Measurements from ENCODE around the gene MINDY3. TPM values are rescaled to one million over a fixed set of nuclear protein-coding genes. Genes with fewer than 3 reads are reported as not detected.

The MINDY3 gene
- total RNA-seq, 1 donor from 2014 or later, result 28.6 TPM

DNA sequence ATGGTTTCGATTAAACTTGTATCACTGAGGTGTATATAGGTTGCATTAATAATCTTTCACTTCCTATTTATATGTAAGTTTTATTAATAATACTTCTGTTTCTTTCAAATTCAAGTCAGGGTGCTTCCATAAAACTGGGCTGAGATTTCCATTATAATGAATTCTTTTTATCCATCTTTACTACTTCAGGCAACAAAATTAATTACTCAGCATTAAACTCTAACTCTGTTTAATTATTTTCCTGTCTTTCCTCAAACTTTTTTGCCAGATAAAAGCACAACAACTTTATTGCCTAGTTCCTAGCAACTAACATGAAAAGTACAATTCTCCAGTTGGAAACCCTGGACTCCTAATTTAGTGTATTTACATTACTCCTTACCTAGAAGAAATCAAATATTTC, 3.0 kb upstream of the MINDY3 start:
- Mint-ChIP-seq H3K27ac (no peak overlapping the region), H3K4me3 (no peak overlapping the region), H3K9me3 (peaks cover 7% of the 10 kb centered on the region), H3K4me1 (peaks cover 12% of the 10 kb centered on the region), H3K36me3 (no peaks in the 10 kb centered on the region), H3K27me3 (ENCODE audit: low read depth) (peaks cover 61% of the 10 kb centered on the region)
- TF ChIP-seq, protein P1, sequence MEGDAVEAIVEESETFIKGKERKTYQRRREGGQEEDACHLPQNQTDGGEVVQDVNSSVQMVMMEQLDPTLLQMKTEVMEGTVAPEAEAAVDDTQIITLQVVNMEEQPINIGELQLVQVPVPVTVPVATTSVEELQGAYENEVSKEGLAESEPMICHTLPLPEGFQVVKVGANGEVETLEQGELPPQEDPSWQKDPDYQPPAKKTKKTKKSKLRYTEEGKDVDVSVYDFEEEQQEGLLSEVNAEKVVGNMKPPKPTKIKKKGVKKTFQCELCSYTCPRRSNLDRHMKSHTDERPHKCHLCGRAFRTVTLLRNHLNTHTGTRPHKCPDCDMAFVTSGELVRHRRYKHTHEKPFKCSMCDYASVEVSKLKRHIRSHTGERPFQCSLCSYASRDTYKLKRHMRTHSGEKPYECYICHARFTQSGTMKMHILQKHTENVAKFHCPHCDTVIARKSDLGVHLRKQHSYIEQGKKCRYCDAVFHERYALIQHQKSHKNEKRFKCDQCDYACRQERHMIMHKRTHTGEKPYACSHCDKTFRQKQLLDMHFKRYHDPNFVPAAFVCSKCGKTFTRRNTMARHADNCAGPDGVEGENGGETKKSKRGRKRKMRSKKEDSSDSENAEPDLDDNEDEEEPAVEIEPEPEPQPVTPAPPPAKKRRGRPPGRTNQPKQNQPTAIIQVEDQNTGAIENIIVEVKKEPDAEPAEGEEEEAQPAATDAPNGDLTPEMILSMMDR (IDR thresholded peaks at IDR 0.05; ENCODE audit: unreplicated experiment), result no peak
- DNase-seq (ENCODE audit: low spot score in 2 of 2, unreplicated experiment in 2 of 2), result no peak

DNA sequence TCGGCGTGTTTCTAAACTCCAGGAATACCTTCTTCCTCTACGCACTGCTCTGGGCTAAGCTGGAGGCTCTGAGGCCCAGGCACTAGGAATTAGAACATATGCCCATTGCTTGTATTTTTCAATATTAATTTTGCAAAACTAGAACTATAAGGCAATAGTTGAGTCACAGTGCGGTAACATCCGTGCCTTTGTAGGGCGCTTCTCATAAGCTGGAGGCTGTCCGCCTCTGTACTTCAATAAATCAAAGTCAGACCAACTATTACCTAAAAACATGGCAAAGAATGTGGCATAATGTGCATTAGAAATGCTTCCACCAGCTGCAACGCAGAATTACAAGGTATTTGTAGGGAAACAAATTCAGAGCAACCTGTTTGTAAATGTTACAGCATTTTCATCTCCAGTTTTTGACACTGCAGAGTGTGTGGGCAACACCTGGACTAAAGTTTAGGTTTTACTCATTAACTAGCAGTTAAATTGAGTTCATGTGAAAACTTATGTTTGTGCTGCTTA, 440 bp upstream of the MINDY3 start:
- H3K4me1 Mint-ChIP-seq, result peaks cover 26% of the 10 kb centered on the region
- TF ChIP-seq, protein P1 (IDR thresholded peaks at IDR 0.05; ENCODE audit: unreplicated experiment), result no peak
- peaks cover 36% of the 10 kb centered on the region for H3K27me3 Mint-ChIP-seq (ENCODE audit: low read depth)

DNA sequence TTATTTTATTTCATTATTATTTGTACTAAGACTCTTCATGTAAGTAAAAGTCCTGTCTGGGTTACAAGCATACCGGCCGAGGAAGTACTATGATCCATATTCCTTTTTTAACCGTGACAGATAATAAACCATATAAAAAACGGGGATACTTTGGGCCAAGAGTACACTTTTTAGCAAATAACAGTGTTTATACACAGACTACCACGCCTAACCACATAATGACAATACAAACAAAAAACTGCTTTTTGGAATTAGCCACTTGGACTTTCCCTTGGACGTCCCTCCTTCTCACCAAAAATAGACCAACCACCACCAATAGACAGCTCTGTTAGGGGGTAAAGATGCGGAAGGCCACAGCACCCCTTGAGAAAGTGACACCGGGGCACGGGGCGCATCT, 800 bp downstream of the MINDY3 start:
- peaks cover 24% of the 10 kb centered on the region for H3K27me3 Mint-ChIP-seq (ENCODE audit: low read depth)
- no peak for DNase-seq (ENCODE audit: low spot score in 2 of 2, unreplicated experiment in 2 of 2)
- H3K4me3 Mint-ChIP-seq, result peak overlapping the region; percentile 99
- peaks cover 26% of the 10 kb centered on the region for H3K4me1 Mint-ChIP-seq
- peaks cover 4% of the 10 kb centered on the region for H3K9me3 Mint-ChIP-seq
- TF ChIP-seq, protein P1 (IDR thresholded peaks at IDR 0.05; ENCODE audit: unreplicated experiment), result no peak
- peak overlapping the region; percentile 94 for H3K27ac Mint-ChIP-seq
- no peaks in the 10 kb centered on the region for H3K36me3 Mint-ChIP-seq

More for the DNA sequence above, 440 bp upstream of the MINDY3 start:
- peak overlapping the region; percentile 94 for H3K27ac Mint-ChIP-seq
- no peaks in the 10 kb centered on the region for H3K36me3 Mint-ChIP-seq
- no peak for DNase-seq (ENCODE audit: low spot score in 2 of 2, unreplicated experiment in 2 of 2)
- H3K4me3 Mint-ChIP-seq, result peak overlapping the region; percentile 99
- peaks cover 4% of the 10 kb centered on the region for H3K9me3 Mint-ChIP-seq

DNA sequence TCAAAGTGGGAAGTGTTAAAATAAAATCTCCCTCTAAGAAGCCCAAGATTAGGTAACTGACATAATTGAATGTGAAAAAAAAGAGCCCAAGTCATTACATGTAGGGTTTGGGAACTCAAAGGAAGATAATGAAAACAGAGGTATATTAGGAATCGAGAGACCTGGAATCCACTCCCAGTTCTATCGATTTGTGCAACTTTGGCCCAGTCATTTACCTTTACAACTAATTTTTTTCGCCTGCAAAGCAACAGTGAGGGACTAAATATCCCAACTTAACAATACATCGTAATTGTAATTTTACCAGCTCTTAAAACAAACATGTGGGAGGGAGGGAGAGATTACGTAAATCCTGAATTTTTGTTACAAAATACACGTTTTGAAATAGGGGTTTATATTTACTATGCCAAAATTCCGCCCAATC, 1.4 kb downstream of the MINDY3 start:
- H3K4me1 Mint-ChIP-seq, result peaks cover 26% of the 10 kb centered on the region
- H3K27me3 Mint-ChIP-seq (ENCODE audit: low read depth), result peaks cover 18% of the 10 kb centered on the region
- H3K4me3 Mint-ChIP-seq, result peak overlapping the region; percentile 53
- H3K9me3 Mint-ChIP-seq, result peaks cover 4% of the 10 kb centered on the region
- TF ChIP-seq, protein P1 (IDR thresholded peaks at IDR 0.05; ENCODE audit: unreplicated experiment), result no peak
- DNase-seq (ENCODE audit: low spot score in 2 of 2, unreplicated experiment in 2 of 2), result no peak
- H3K36me3 Mint-ChIP-seq, result no peaks in the 10 kb centered on the region
- H3K27ac Mint-ChIP-seq, result no peak overlapping the region

DNA sequence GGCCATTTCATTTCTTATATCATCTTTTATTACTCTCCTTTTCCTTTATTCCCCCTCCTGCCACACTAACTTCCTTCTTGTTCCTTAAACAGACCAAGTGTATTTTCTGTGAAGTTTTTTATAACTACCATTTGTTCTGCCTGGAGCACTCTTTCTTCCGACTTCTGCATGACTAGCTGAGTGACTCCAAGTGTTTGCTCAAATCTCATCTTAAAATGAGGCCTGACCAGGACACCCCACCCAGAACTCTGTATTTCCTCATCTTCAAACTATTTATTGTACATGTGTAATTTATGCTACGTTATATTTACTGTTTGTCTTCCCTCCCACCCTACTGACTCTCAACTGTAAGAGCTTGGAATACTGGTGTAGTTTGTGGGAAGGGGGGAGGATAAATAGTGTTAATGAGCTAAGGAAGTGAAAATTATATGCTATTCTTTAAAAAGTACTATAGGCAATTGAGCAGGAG, 3.2 kb downstream of the MINDY3 start:
- Mint-ChIP-seq H3K27ac (no peak overlapping the region), H3K27me3 (ENCODE audit: low read depth) (peaks cover 5% of the 10 kb centered on the region), H3K9me3 (peaks cover 6% of the 10 kb centered on the region), H3K4me1 (peaks cover 26% of the 10 kb centered on the region), H3K36me3 (peaks cover 3% of the 10 kb centered on the region), H3K4me3 (no peak overlapping the region)
- TF ChIP-seq, protein P1 (IDR thresholded peaks at IDR 0.05; ENCODE audit: unreplicated experiment), result no peak
- DNase-seq (ENCODE audit: low spot score in 2 of 2, unreplicated experiment in 2 of 2), result no peak
